GM23338 (cell line): Measurements from ENCODE around the gene UGT2A3. TPM values are rescaled to one million over a fixed set of nuclear protein-coding genes. Genes with fewer than 3 reads are reported as not detected.

Experiments
- ATAC-seq: fragments of 200-7000 bp; cut with Tn5 transposase; 3 replicates; pipeline ENCODE4 v1.9.1; 2020
- DNase-seq: peaks from one replicate; pipeline ENCODE4 v3.0.0-alpha.2; 2015; ENCODE audit warnings: low spot score
- H2AFZ ChIP-seq: fragments of 200-600 bp; sonication (generic); 2 replicates; pipeline ENCODE4 v1.8.0; 2016; ENCODE audit warnings: antibody characterized with exemption, mild to moderate bottlenecking, moderate library complexity
- H3F3A ChIP-seq: fragments of 200-600 bp; sonication (generic); replicated peaks from 2 replicates; pipeline ENCODE4 v1.8.0; 2017; ENCODE audit warnings: antibody characterized with exemption, mixed run types, low read depth
- H3K27ac ChIP-seq: fragments of 200-600 bp; sonication (generic); 2 replicates; pipeline ENCODE4 v1.6.1; 2016; ENCODE audit warnings: low read depth
- H3K27me3 ChIP-seq: fragments of 200-600 bp; sonication (generic); 2 replicates; pipeline ENCODE4 v1.8.0; 2016; ENCODE audit warnings: mild to moderate bottlenecking, mixed run types, moderate library complexity; ENCODE audit not compliant: insufficient read depth
- H3K36me3 ChIP-seq: fragments of 200-600 bp; sonication (generic); 2 replicates; pipeline ENCODE4 v1.8.0; 2016; ENCODE audit warnings: mild to moderate bottlenecking; ENCODE audit not compliant: insufficient read depth
- H3K4me1 ChIP-seq: fragments of 200-600 bp; sonication (generic); 2 replicates; pipeline ENCODE4 v1.8.0; 2016; ENCODE audit warnings: mild to moderate bottlenecking, moderate library complexity; ENCODE audit not compliant: insufficient read depth
- H3K4me2 ChIP-seq: fragments of 200-600 bp; sonication (generic); 2 replicates; pipeline ENCODE4 v1.7.1; 2017; ENCODE audit warnings: mixed run types
- H3K4me3 ChIP-seq: fragments of 200-600 bp; sonication (generic); 2 replicates; pipeline ENCODE4 v1.6.1; 2016; ENCODE audit warnings: mixed run types
- H3K79me2 ChIP-seq: fragments of 200-600 bp; sonication (generic); replicated peaks from 2 replicates; pipeline ENCODE4 v1.8.0; 2017; ENCODE audit warnings: mild to moderate bottlenecking; ENCODE audit not compliant: insufficient read depth
- H3K9me2 ChIP-seq: fragments of 200-600 bp; sonication (generic); 2 replicates; pipeline ENCODE4 v1.8.0; 2017; ENCODE audit not compliant: insufficient read depth
- H4K20me1 ChIP-seq: fragments of 200-600 bp; sonication (generic); replicated peaks from 2 replicates; pipeline ENCODE4 v1.8.0; 2017; ENCODE audit warnings: mild to moderate bottlenecking; ENCODE audit not compliant: insufficient read depth
- H3K27ac Mint-ChIP-seq: 2 replicates; pipeline ENCODE4 v1.8.0; 2020; ENCODE audit warnings: inconsistent platforms, mild to moderate bottlenecking, moderate library complexity, mixed read lengths
- H3K27me3 Mint-ChIP-seq: 3 replicates; pipeline ENCODE4 v1.8.0; 2022; ENCODE audit warnings: low read depth, mild to moderate bottlenecking, moderate library complexity, mixed read lengths, inconsistent platforms; ENCODE audit not compliant: insufficient read depth, poor library complexity
- H3K36me3 Mint-ChIP-seq: 3 replicates; pipeline ENCODE4 v1.8.0; 2021; ENCODE audit warnings: low read depth, mild to moderate bottlenecking, inconsistent platforms, moderate library complexity, mixed read lengths
- H3K4me1 Mint-ChIP-seq: 3 replicates; pipeline ENCODE4 v1.8.0; 2020; ENCODE audit warnings: mild to moderate bottlenecking, inconsistent platforms, mixed read lengths
- H3K4me3 Mint-ChIP-seq: 3 replicates; pipeline ENCODE4 v1.8.0; 2021; ENCODE audit warnings: moderate library complexity, mild to moderate bottlenecking, inconsistent platforms, mixed read lengths
- H3K9me3 Mint-ChIP-seq: 3 replicates; pipeline ENCODE4 v1.8.0; 2020; ENCODE audit warnings: moderate library complexity, mild to moderate bottlenecking, inconsistent platforms, mixed read lengths
- CTCF ChIP-seq, 2 experiments: fragments of 200-600 bp in 1 of 2; sonication (generic) in 1 of 2; conservative IDR thresholded peaks; 2 replicates each; pipeline versions ENCODE4 v1.5.1 to v1.6.1; 2016 to 2017; ENCODE audit warnings: antibody characterized with exemption in 2 of 2, low read depth in 2 of 2, mild to moderate bottlenecking in 2 of 2, moderate library complexity in 1 of 2
- EZH2 ChIP-seq: fragments of 200-600 bp; sonication (generic); IDR thresholded peaks from one replicate; pipeline ENCODE4 v1.8.0; 2017; ENCODE audit warnings: antibody characterized with exemption, mild to moderate bottlenecking, low read depth; ENCODE audit not compliant: unreplicated experiment
- EZH2phosphoT487 ChIP-seq: fragments of 200-600 bp; sonication (generic); IDR thresholded peaks from one replicate; pipeline ENCODE4 v1.8.1; 2018; ENCODE audit warnings: antibody characterized with exemption; ENCODE audit not compliant: unreplicated experiment
- JUNB ChIP-seq: IDR thresholded peaks from one replicate; pipeline ENCODE4 v1.6.1; 2016; ENCODE audit warnings: antibody characterized with exemption; ENCODE audit not compliant: unreplicated experiment
- STAT1 ChIP-seq: IDR thresholded peaks from one replicate; pipeline ENCODE4 v1.6.1; 2016; ENCODE audit warnings: antibody characterized with exemption; ENCODE audit not compliant: unreplicated experiment
- polyA plus RNA-seq: library from polyadenylated mRNA; unstranded; fragments of >200 nt; fragmentation: Nextera tagmentation; extraction: Ambion mirVana; gene quantifications from 2 replicates; pipeline ENCODE4 v1.2.1, GENCODE V29; 2016
- total RNA-seq: library from RNA; depleted of rRNA; stranded (reverse); fragments of >200 nt; shearing (Covaris generic); gene quantifications from 2 replicates; pipeline ENCODE4 v1.2.3, GENCODE V29; 2014
- TF ChIP-seq, protein P1 (sequence below): fragments of 250-450 bp; sonication (Bioruptor Pico); IDR thresholded peaks from 2 replicates; pipeline ENCODE4 v1.5.0; 2020; ENCODE audit warnings: mild to moderate bottlenecking, moderate library complexity

Gene UGT2A3
- total and polyA plus RNA-seq, 2 experiments from 2014 or later = not detected

DNA sequence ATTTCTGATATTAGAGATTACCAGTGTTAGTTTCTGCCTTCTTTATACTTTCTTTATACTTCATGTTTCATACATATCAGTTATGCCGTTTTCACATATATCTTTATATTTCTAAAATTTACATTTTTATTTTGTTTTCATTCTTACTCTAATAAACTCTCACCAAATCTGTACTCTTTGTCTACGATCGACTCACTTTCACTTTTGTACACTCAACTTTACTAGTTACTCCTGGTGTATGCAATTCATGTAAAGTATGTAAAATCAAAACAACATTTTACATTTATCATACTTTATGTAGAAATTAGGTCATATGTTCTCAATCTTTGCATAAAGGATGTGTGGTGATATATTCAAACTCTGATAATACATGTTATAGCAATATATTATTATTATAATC is 59.9 kb downstream of the UGT2A3 start:
- H3K4me3 Mint-ChIP-seq = no peak overlapping the region

More for the DNA sequence above, 59.9 kb downstream of the UGT2A3 start:
- no peak overlapping the region for H3K4me3 ChIP-seq
- Mint-ChIP-seq H3K4me1 (no peaks in the 10 kb centered on the region), H3K9me3 (no peaks in the 10 kb centered on the region), H3K27ac (no peak overlapping the region), H3K27me3 (no peaks in the 10 kb centered on the region), H3K36me3 (no peaks in the 10 kb centered on the region; the same call in 2 of the 3 replicates)
- peaks cover 9% of the 10 kb centered on the region; the same call in 1 of the 2 replicates for H3K9me2 ChIP-seq
- no peaks in the 10 kb centered on the region for H3K36me3 ChIP-seq
- TF ChIP-seq CTCF (conservative IDR thresholded peaks at IDR 0.05; ENCODE audit: low read depth in 2 of 2) (no peak), EZH2phosphoT487 (no peak), JUNB (no peak), STAT1 (no peak), EZH2 (no peak)
- TF ChIP-seq, protein P1, sequence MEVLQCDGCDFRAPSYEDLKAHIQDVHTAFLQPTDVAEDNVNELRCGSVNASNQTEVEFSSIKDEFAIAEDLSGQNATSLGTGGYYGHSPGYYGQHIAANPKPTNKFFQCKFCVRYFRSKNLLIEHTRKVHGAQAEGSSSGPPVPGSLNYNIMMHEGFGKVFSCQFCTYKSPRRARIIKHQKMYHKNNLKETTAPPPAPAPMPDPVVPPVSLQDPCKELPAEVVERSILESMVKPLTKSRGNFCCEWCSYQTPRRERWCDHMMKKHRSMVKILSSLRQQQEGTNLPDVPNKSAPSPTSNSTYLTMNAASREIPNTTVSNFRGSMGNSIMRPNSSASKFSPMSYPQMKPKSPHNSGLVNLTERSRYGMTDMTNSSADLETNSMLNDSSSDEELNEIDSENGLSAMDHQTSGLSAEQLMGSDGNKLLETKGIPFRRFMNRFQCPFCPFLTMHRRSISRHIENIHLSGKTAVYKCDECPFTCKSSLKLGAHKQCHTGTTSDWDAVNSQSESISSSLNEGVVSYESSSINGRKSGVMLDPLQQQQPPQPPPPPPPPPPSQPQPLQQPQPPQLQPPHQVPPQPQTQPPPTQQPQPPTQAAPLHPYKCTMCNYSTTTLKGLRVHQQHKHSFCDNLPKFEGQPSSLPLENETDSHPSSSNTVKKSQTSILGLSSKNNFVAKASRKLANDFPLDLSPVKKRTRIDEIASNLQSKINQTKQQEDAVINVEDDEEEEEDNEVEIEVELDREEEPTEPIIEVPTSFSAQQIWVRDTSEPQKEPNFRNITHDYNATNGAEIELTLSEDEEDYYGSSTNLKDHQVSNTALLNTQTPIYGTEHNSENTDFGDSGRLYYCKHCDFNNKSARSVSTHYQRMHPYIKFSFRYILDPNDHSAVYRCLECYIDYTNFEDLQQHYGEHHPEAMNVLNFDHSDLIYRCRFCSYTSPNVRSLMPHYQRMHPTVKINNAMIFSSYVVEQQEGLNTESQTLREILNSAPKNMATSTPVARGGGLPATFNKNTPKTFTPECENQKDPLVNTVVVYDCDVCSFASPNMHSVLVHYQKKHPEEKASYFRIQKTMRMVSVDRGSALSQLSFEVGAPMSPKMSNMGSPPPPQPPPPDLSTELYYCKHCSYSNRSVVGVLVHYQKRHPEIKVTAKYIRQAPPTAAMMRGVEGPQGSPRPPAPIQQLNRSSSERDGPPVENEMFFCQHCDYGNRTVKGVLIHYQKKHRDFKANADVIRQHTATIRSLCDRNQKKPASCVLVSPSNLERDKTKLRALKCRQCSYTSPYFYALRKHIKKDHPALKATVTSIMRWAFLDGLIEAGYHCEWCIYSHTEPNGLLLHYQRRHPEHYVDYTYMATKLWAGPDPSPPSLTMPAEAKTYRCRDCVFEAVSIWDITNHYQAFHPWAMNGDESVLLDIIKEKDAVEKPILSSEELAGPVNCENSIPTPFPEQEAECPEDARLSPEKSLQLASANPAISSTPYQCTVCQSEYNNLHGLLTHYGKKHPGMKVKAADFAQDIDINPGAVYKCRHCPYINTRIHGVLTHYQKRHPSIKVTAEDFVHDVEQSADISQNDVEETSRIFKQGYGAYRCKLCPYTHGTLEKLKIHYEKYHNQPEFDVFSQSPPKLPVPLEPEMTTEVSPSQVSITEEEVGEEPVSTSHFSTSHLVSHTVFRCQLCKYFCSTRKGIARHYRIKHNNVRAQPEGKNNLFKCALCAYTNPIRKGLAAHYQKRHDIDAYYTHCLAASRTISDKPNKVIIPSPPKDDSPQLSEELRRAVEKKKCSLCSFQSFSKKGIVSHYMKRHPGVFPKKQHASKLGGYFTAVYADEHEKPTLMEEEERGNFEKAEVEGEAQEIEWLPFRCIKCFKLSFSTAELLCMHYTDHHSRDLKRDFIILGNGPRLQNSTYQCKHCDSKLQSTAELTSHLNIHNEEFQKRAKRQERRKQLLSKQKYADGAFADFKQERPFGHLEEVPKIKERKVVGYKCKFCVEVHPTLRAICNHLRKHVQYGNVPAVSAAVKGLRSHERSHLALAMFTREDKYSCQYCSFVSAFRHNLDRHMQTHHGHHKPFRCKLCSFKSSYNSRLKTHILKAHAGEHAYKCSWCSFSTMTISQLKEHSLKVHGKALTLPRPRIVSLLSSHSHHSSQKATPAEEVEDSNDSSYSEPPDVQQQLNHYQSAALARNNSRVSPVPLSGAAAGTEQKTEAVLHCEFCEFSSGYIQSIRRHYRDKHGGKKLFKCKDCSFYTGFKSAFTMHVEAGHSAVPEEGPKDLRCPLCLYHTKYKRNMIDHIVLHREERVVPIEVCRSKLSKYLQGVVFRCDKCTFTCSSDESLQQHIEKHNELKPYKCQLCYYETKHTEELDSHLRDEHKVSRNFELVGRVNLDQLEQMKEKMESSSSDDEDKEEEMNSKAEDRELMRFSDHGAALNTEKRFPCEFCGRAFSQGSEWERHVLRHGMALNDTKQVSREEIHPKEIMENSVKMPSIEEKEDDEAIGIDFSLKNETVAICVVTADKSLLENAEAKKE (CRISPR knock-in tag) = no peak
- no peaks in the 10 kb centered on the region for H4K20me1 ChIP-seq
- no peaks in the 10 kb centered on the region for H3K27me3 ChIP-seq
- H2AFZ ChIP-seq = no peak overlapping the region
- no peak for ATAC-seq
- H3K4me1 ChIP-seq = no peaks in the 10 kb centered on the region
- H3K4me2 ChIP-seq = no peak overlapping the region
- no peak overlapping the region for H3K27ac ChIP-seq
- no peaks in the 10 kb centered on the region for H3K79me2 ChIP-seq
- no peaks in the 10 kb centered on the region for H3F3A ChIP-seq
- no peak for DNase-seq
